ENCODE measurements around the gene GBA2. TPM values are rescaled to one million over a fixed set of nuclear protein-coding genes. Genes with fewer than 3 reads are reported as not detected.

Gene GBA2
- total RNA-seq, 1 donor from 2014 or later: 69.8 TPM

- no peak for TF ChIP-seq CTCF (IDR thresholded peaks at IDR 0.05)
- H3K27ac Mint-ChIP-seq (ENCODE audit: unreplicated experiment): no peak overlapping the region
- H3K9me3 Mint-ChIP-seq (ENCODE audit: unreplicated experiment): no peaks in the 10 kb centered on the region
- no peaks in the 10 kb centered on the region for H3K4me1 Mint-ChIP-seq (ENCODE audit: unreplicated experiment)
- DNase-seq (ENCODE audit: extremely low spot score, unreplicated experiment): no peak
- peaks cover 15% of the 10 kb centered on the region for H3K27me3 Mint-ChIP-seq (ENCODE audit: unreplicated experiment)
- no peaks in the 10 kb centered on the region for H3K36me3 Mint-ChIP-seq (ENCODE audit: unreplicated experiment)
- H3K4me3 Mint-ChIP-seq (ENCODE audit: unreplicated experiment): no peak overlapping the region
These were observed 26.0 kb upstream of the GBA2 start for GRCh38 chr9:35774907-35775635.

- no peak overlapping the region for H3K27ac Mint-ChIP-seq (ENCODE audit: unreplicated experiment)
- no peaks in the 10 kb centered on the region for H3K36me3 Mint-ChIP-seq (ENCODE audit: unreplicated experiment)
- DNase-seq (ENCODE audit: extremely low spot score, unreplicated experiment): no peak
These were observed 22.9 kb upstream of the GBA2 start for GRCh38 chr9:35771943-35772342.

GRCh38 chr9:35771534-35771933 lies 22.5 kb upstream of the GBA2 start:
- Mint-ChIP-seq H3K4me1 (ENCODE audit: unreplicated experiment) (no peaks in the 10 kb centered on the region), H3K27me3 (ENCODE audit: unreplicated experiment) (no peaks in the 10 kb centered on the region), H3K36me3 (ENCODE audit: unreplicated experiment) (no peaks in the 10 kb centered on the region), H3K4me3 (ENCODE audit: unreplicated experiment) (no peak overlapping the region), H3K27ac (ENCODE audit: unreplicated experiment) (no peak overlapping the region), H3K9me3 (ENCODE audit: unreplicated experiment) (no peaks in the 10 kb centered on the region)
- DNase-seq (ENCODE audit: extremely low spot score, unreplicated experiment): no peak
- TF ChIP-seq CTCF (IDR thresholded peaks at IDR 0.05): no peak

More at GRCh38 chr9:35771943-35772342, 22.9 kb upstream of the GBA2 start:
- H3K4me3 Mint-ChIP-seq (ENCODE audit: unreplicated experiment): no peak overlapping the region
- H3K9me3 Mint-ChIP-seq (ENCODE audit: unreplicated experiment): no peaks in the 10 kb centered on the region
- H3K27me3 Mint-ChIP-seq (ENCODE audit: unreplicated experiment): no peaks in the 10 kb centered on the region
- TF ChIP-seq CTCF (IDR thresholded peaks at IDR 0.05): no peak
- no peaks in the 10 kb centered on the region for H3K4me1 Mint-ChIP-seq (ENCODE audit: unreplicated experiment)

GRCh38 chr9:35771075-35771433 lies 22.0 kb upstream of the GBA2 start:
- Mint-ChIP-seq H3K9me3 (ENCODE audit: unreplicated experiment) (no peaks in the 10 kb centered on the region), H3K27me3 (ENCODE audit: unreplicated experiment) (no peaks in the 10 kb centered on the region), H3K4me3 (ENCODE audit: unreplicated experiment) (no peak overlapping the region), H3K4me1 (ENCODE audit: unreplicated experiment) (no peaks in the 10 kb centered on the region), H3K36me3 (ENCODE audit: unreplicated experiment) (no peaks in the 10 kb centered on the region), H3K27ac (ENCODE audit: unreplicated experiment) (no peak overlapping the region)
- no peak for TF ChIP-seq CTCF (IDR thresholded peaks at IDR 0.05)
- no peak for DNase-seq (ENCODE audit: extremely low spot score, unreplicated experiment)

- no peak for DNase-seq (ENCODE audit: extremely low spot score, unreplicated experiment)
- H3K36me3 Mint-ChIP-seq (ENCODE audit: unreplicated experiment): no peaks in the 10 kb centered on the region
- H3K9me3 Mint-ChIP-seq (ENCODE audit: unreplicated experiment): no peaks in the 10 kb centered on the region
- no peaks in the 10 kb centered on the region for H3K27me3 Mint-ChIP-seq (ENCODE audit: unreplicated experiment)
- TF ChIP-seq CTCF (IDR thresholded peaks at IDR 0.05): no peak
- no peak overlapping the region for H3K27ac Mint-ChIP-seq (ENCODE audit: unreplicated experiment)
- H3K4me3 Mint-ChIP-seq (ENCODE audit: unreplicated experiment): no peak overlapping the region
- H3K4me1 Mint-ChIP-seq (ENCODE audit: unreplicated experiment): no peaks in the 10 kb centered on the region
These were observed 20.7 kb upstream of the GBA2 start for GRCh38 chr9:35769763-35770162.
